ENCODE data around the gene LPCAT2. TPM values are rescaled to one million over a fixed set of nuclear protein-coding genes. Genes with fewer than 3 reads are reported as not detected.

The LPCAT2 gene
- total and polyA plus RNA-seq, 2 of the 8 experiments (the other 6 are each of a cell fraction or from before 2014, with no cell fraction given): 2.2 to 10.6 TPM

DNA sequence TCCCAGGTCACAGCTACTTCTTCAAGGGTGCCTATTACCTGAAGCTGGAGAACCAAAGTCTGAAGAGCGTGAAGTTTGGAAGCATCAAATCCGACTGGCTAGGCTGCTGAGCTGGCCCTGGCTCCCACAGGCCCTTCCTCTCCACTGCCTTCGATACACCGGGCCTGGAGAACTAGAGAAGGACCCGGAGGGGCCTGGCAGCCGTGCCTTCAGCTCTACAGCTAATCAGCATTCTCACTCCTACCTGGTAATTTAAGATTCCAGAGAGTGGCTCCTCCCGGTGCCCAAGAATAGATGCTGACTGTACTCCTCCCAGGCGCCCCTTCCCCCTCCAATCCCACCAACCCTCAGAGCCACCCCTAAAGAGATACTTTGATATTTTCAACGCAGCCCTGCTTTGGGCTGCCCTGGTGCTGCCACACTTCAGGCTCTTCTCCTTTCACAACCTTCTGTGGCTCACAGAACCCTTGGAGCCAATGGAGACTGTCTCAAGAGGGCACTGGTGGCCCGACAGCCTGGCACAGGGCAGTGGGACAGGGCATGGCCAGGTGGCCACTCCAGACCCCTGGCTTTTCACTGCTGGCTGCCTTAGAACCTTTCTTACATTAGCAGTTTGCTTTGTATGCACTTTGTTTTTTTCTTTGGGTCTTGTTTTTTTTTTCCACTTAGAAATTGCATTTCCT lies 3.4 kb upstream of the LPCAT2 start:
- no peaks in the 10 kb centered on the region for H4K20me1 ChIP-seq (replicated peaks in 1 of 2; ENCODE audit: control insufficient read depth in 1 of 2, insufficient read depth in 2 of 2, low read length in 2 of 2)
- H3K18ac ChIP-seq (ENCODE audit: extremely low read depth, low read length): no peak overlapping the region
- H2AFZ ChIP-seq (ENCODE audit: low read length): no peak overlapping the region
- no peak overlapping the region for H3K27ac ChIP-seq (ENCODE audit: low read depth, low read length)
- H3K23ac ChIP-seq (ENCODE audit: insufficient read length): no peak overlapping the region
- no peak overlapping the region for H4K5ac ChIP-seq (ENCODE audit: insufficient read length, low read depth, low read length)
- no peak overlapping the region for H2BK120ac ChIP-seq (replicated peaks; ENCODE audit: low read depth, low read length)
- FAIRE-seq (no peak), DNase-seq (ENCODE audit: low read depth in 1 of 2, low spot score in 2 of 2) (no peak)
- H3K27me3 ChIP-seq (replicated peaks in 1 of 4; ENCODE audit: control insufficient read depth in 3 of 4, extremely low read depth in 1 of 4, insufficient read depth in 3 of 4, low read length in 3 of 4): no peaks in the 10 kb centered on the region; a peak in 1 of 7 replicates
- no peak overlapping the region for H3K4me2 ChIP-seq (ENCODE audit: insufficient read depth in 1 of 2, low read depth in 2 of 2, low read length in 2 of 2)
- no peak overlapping the region for H3K56ac ChIP-seq (replicated peaks; ENCODE audit: insufficient read length, low read depth, low read length)
- peaks cover 6% of the 10 kb centered on the region; the same call in 1 of the 2 replicates for H3K23me2 ChIP-seq (ENCODE audit: low read depth, low read length)
- H3K79me2 ChIP-seq (ENCODE audit: control insufficient read depth in 1 of 2, insufficient read depth in 2 of 2, low read length in 2 of 2): no peaks in the 10 kb centered on the region
- no peak overlapping the region for H2BK12ac ChIP-seq (ENCODE audit: low read depth, low read length)
- no peaks in the 10 kb centered on the region for H3K79me1 ChIP-seq (ENCODE audit: low read depth, low read length)
- H4K8ac ChIP-seq (ENCODE audit: extremely low read depth, insufficient read depth, low read length): no peak overlapping the region; the same call in 1 of the 2 replicates
- 86% methylated on average over 10 of the region's 10 CpGs; no CpG with 5 or more reads in 1 of the 2 experiments for WGBS, 2 experiments (ENCODE audit: extremely low coverage in 1 of 2, insufficient coverage in 1 of 2, insufficient read length in 1 of 2, insufficient replicate concordance in 2 of 2, low coverage in 1 of 2, low lambda C conversion rate in 2 of 2, missing lambda C conversion rate in 1 of 2)
- no peak overlapping the region for H2BK5ac ChIP-seq (ENCODE audit: low read depth, low read length)
- no peak overlapping the region for H3K14ac ChIP-seq (ENCODE audit: insufficient read length)
- no peak overlapping the region for H2AK5ac ChIP-seq (ENCODE audit: low read depth, low read length)
- H3K36me3 ChIP-seq (ENCODE audit: control insufficient read depth in 2 of 4, insufficient read depth in 4 of 4, low read length in 3 of 4): no peaks in the 10 kb centered on the region; a peak in 1 of 8 replicates
- ChIA-PET POLR2A (ENCODE audit: partially characterized antibody) (no interaction called here), CTCF (ENCODE audit: partially characterized antibody) (interaction anchor here (0.6 to 7.2 kb wide), 6 partner anchors 9 to 124 kb away, joined by 3 to 47 read pairs (median 3); no protein-coding TSS in a partner anchor)
- H3K4me1 ChIP-seq (replicated peaks in 1 of 4; ENCODE audit: control insufficient read depth in 3 of 4, insufficient read depth in 4 of 4, low read length in 3 of 4): peaks cover 0 to 4% (median 3%) of the 10 kb centered on the region in 4 experiments; a peak in 4 of 7 replicates
- no peak overlapping the region for H3K4me3 ChIP-seq (ENCODE audit: extremely low read depth in 1 of 4, insufficient read depth in 2 of 4, low read depth in 3 of 4, low read length in 4 of 4)
- H3K9me3 ChIP-seq (ENCODE audit: insufficient read depth in 2 of 2, low read depth in 1 of 2, low read length in 1 of 2): no peaks in the 10 kb centered on the region
- no peak overlapping the region for H2BK15ac ChIP-seq (ENCODE audit: low read length)
- H4K91ac ChIP-seq (replicated peaks; ENCODE audit: insufficient read length, low read length): no peak overlapping the region
- no peak overlapping the region for H3K4ac ChIP-seq (replicated peaks; ENCODE audit: insufficient read length, low read depth, low read length)
- H2BK20ac ChIP-seq (ENCODE audit: low read length): no peak overlapping the region
- no peak overlapping the region for H3K9ac ChIP-seq (replicated peaks in 1 of 4; ENCODE audit: extremely low read depth in 1 of 4, low read depth in 3 of 4, low read length in 3 of 4)
- TF ChIP-seq SAP30 (IDR thresholded peaks at IDR 0.05; ENCODE audit: insufficient read depth, insufficient replicate concordance, low read length) (no peak), HDAC6 (IDR thresholded peaks at IDR 0.05; ENCODE audit: low read depth, low read length) (no peak), CTBP2 (IDR thresholded peaks at IDR 0.05; ENCODE audit: borderline replicate concordance, insufficient read depth, insufficient read length, low read length) (no peak), POU5F1 (IDR thresholded peaks at IDR 0.05; ENCODE audit: low read depth, low read length) (no peak), USF2 (IDR thresholded peaks at IDR 0.05; ENCODE audit: low read length) (no peak), E2F6 (IDR thresholded peaks at IDR 0.05) (no peak), CREB1 (IDR thresholded peaks at IDR 0.05) (no peak), SP2 (IDR thresholded peaks at IDR 0.05; ENCODE audit: low read length) (no peak), SIN3A (conservative IDR thresholded peaks at IDR 0.05 in 1 of 2, IDR thresholded peaks at IDR 0.05 in 1 of 2; ENCODE audit: low read depth in 1 of 2, low read length in 2 of 2) (no peak), GTF2F1 (IDR thresholded peaks at IDR 0.05; ENCODE audit: borderline replicate concordance, low read depth, low read length) (no peak), POLR2AphosphoS5 (IDR thresholded peaks at IDR 0.05; ENCODE audit: low read depth, low read length) (no peak)
